ENCODE results near the gene GOLGA8S.
"Not testable (repeated sequence)": the region's sequence is repeated elsewhere in the genome, so short reads cannot be mapped to it uniquely, and the experiment has no call there.

Gene GOLGA8S

GRCh38 chr15:23397779-23398178 is 43.2 kb downstream of the GOLGA8S start:
- DNase-seq (ENCODE audit: low spot score): no peak

GRCh38 chr15:23398357-23398756 is 43.8 kb downstream of the GOLGA8S start:
- DNase-seq (ENCODE audit: low spot score): not testable (repeated sequence)

- DNase-seq (ENCODE audit: low spot score): not testable (repeated sequence)
Measured at GRCh38 chr15:23399207-23399606, 44.7 kb downstream of the GOLGA8S start.

GRCh38 chr15:23401627-23402026 is 47.1 kb downstream of the GOLGA8S start:
- DNase-seq (ENCODE audit: low spot score): no peak

GRCh38 chr15:23402140-23402539 is 47.6 kb downstream of the GOLGA8S start:
- no peak for DNase-seq (ENCODE audit: low spot score)

- no peak for DNase-seq (ENCODE audit: low spot score)
Measured at GRCh38 chr15:23402544-23402943, 48.0 kb downstream of the GOLGA8S start.

GRCh38 chr15:23403550-23403949 is 49.0 kb downstream of the GOLGA8S start:
- DNase-seq (ENCODE audit: low spot score): no peak

- DNase-seq (ENCODE audit: low spot score): no peak
Measured at GRCh38 chr15:23411841-23412240, 57.3 kb downstream of the GOLGA8S start.

- not testable (repeated sequence) for DNase-seq (ENCODE audit: low spot score)
Measured at GRCh38 chr15:23412881-23413600, 58.5 kb downstream of the GOLGA8S start.

Measured in HuH-7.5 (cell line).